GM12801 (cell line): Measurements from ENCODE around the gene KCTD1.

Experiments
- CTCF ChIP-seq: IDR thresholded peaks from one replicate; pipeline ENCODE4 v1.5.1; 2011; ENCODE audit warnings: control low read depth; ENCODE audit not compliant: insufficient read length; ENCODE audit errors: extremely low read depth

Gene KCTD1

GRCh38 chr18:26568926-26569665 lies 20.7 kb upstream of the KCTD1 start:
- TF ChIP-seq CTCF, result no peak

- TF ChIP-seq CTCF, result no peak
Measured at GRCh38 chr18:26568513-26568912, 20.2 kb upstream of the KCTD1 start.

GRCh38 chr18:26566874-26567555 lies 18.7 kb upstream of the KCTD1 start:
- TF ChIP-seq CTCF, result no peak

- no peak for TF ChIP-seq CTCF
Measured at GRCh38 chr18:26565514-26565913, 17.2 kb upstream of the KCTD1 start.

- no peak for TF ChIP-seq CTCF
Measured at GRCh38 chr18:26563024-26563423, 14.7 kb upstream of the KCTD1 start.

- TF ChIP-seq CTCF, result no peak
Measured at GRCh38 chr18:26562568-26562967, 14.2 kb upstream of the KCTD1 start.

- TF ChIP-seq CTCF, result no peak
Measured at GRCh38 chr18:26561769-26562168, 13.4 kb upstream of the KCTD1 start.
